T-cell (primary cell): Measurements from ENCODE around the gene GALNS. TPM values are rescaled to one million over a fixed set of nuclear protein-coding genes. Genes with fewer than 3 reads are reported as not detected.
A peak's percentile ranks its signal among the peaks of the same experiment; 100 is the strongest.

Experiments
- ATAC-seq, 4 experiments: fragments of 200-7000 bp in 3 of 4; fragments of 150-1000 bp in 1 of 4; cut with Tn5 transposase; replicated peaks in 1 of 4; 1 replicate in 3 of 4; 2 replicates in 1 of 4; pipeline ENCODE4 v1.10.0; 2021; ENCODE audit warnings: moderate library complexity in 3 of 4, mild to moderate bottlenecking in 2 of 4, moderate number of reproducible peaks in 1 of 4
- CTCF ChIA-PET, 2 donors: fragments of 300-600 bp; sonication (Branson Sonifier 250); formaldehyde crosslinking; loops; one replicate each; lab custom pipeline; 2022; ENCODE audit warnings: antibody characterized with exemption in 2 of 2; lab: Charles Lee
- POLR2A ChIA-PET, 2 donors: fragments of 300-600 bp; sonication (Branson Sonifier 250); formaldehyde crosslinking; loops; one replicate each; lab custom pipeline; 2022; ENCODE audit warnings: antibody characterized with exemption in 2 of 2; lab: Charles Lee
- DNase-seq, 35 experiments: peaks; one replicate each; pipeline versions ENCODE4 v3.0.0 to v3.0.0-alpha.2; 2013 to 2023
- H3K27ac ChIP-seq: one replicate; pipeline ENCODE4 v1.5.1; 2013; ENCODE audit warnings: low read length
- H3K27me3 ChIP-seq, 2 experiments: replicated peaks in 1 of 2; 1 replicate in 1 of 2; 2 replicates in 1 of 2; pipeline versions ENCODE4 v1.6.1 to v1.7.0; 2013; ENCODE audit warnings: low read length in 1 of 2, mixed read lengths in 1 of 2; ENCODE audit not compliant: control insufficient read depth in 2 of 2, insufficient read depth in 2 of 2; ENCODE audit errors: extremely low read depth in 1 of 2
- H3K36me3 ChIP-seq, 2 donors: 1 replicate in 1 of 2; 2 replicates in 1 of 2; pipeline versions ENCODE4 v1.6.1 to v1.7.0; 2013; ENCODE audit warnings: low read length in 1 of 2; ENCODE audit not compliant: control insufficient read depth in 2 of 2, insufficient read depth in 1 of 2; ENCODE audit errors: extremely low read depth in 1 of 2
- H3K4me1 ChIP-seq, 2 experiments: 1 replicate in 1 of 2; 2 replicates in 1 of 2; pipeline versions ENCODE4 v1.6.1 to v1.7.0; 2013; ENCODE audit warnings: low read length in 2 of 2, mixed read lengths in 1 of 2; ENCODE audit not compliant: insufficient read depth in 2 of 2, control insufficient read depth in 1 of 2; ENCODE audit errors: extremely low read depth in 1 of 2
- H3K4me3 ChIP-seq, 2 donors: 1 replicate in 1 of 2; 2 replicates in 1 of 2; pipeline versions ENCODE4 v1.5.1 to v1.7.0; 2013; ENCODE audit warnings: mild to moderate bottlenecking in 2 of 2, low read length in 1 of 2, moderate library complexity in 1 of 2; ENCODE audit not compliant: control insufficient read depth in 1 of 2; ENCODE audit errors: extremely low read depth in 1 of 2
- H3K9me3 ChIP-seq: 2 replicates; pipeline ENCODE4 v1.7.0; 2013
- H3K27ac Mint-ChIP-seq, 2 donors: one replicate each; pipeline ENCODE4 v1.8.0; 2020 to 2021; ENCODE audit warnings: mild to moderate bottlenecking in 2 of 2, mixed read lengths in 2 of 2
- H3K27me3 Mint-ChIP-seq, 2 donors: one replicate each; pipeline ENCODE4 v1.8.0; 2021 to 2022; ENCODE audit warnings: mixed read lengths in 2 of 2
- H3K36me3 Mint-ChIP-seq: one replicate; pipeline ENCODE4 v1.8.0; 2021; ENCODE audit warnings: mixed read lengths
- H3K4me1 Mint-ChIP-seq, 3 donors: one replicate each; pipeline ENCODE4 v1.8.0; 2020 to 2022; ENCODE audit warnings: mixed read lengths in 3 of 3, mild to moderate bottlenecking in 1 of 3
- H3K4me3 Mint-ChIP-seq, 3 donors: one replicate each; pipeline ENCODE4 v1.8.0; 2020 to 2022; ENCODE audit warnings: mild to moderate bottlenecking in 3 of 3, mixed read lengths in 3 of 3, moderate library complexity in 3 of 3
- H3K9me3 Mint-ChIP-seq, 3 donors: one replicate each; pipeline ENCODE4 v1.8.0; 2020 to 2022; ENCODE audit warnings: mixed read lengths in 3 of 3
- WGBS: methylation state at CpG from one replicate; pipeline ENCODE4 v1.1.5; 2013; ENCODE audit warnings: missing lambda C conversion rate; ENCODE audit not compliant: insufficient coverage; 5-methylcytosine and 5-hydroxymethylcytosine counted together
- total RNA-seq, 35 experiments: library from RNA in 6 of 35; stranded (reverse) in 6 of 35; fragments of 120-200 nt in 1 of 35; gene quantifications; one replicate each; pipeline versions ENCODE4 v1.2.1 to v1.2.4 and lab custom pipeline; 2013 to 2026

GALNS gene
- total RNA-seq, 5 donors from 2014 or later (not counting 1 experiment from before 2014, with no cell fraction given): 47.6 to 68.4 (median 58.4) TPM

DNA sequence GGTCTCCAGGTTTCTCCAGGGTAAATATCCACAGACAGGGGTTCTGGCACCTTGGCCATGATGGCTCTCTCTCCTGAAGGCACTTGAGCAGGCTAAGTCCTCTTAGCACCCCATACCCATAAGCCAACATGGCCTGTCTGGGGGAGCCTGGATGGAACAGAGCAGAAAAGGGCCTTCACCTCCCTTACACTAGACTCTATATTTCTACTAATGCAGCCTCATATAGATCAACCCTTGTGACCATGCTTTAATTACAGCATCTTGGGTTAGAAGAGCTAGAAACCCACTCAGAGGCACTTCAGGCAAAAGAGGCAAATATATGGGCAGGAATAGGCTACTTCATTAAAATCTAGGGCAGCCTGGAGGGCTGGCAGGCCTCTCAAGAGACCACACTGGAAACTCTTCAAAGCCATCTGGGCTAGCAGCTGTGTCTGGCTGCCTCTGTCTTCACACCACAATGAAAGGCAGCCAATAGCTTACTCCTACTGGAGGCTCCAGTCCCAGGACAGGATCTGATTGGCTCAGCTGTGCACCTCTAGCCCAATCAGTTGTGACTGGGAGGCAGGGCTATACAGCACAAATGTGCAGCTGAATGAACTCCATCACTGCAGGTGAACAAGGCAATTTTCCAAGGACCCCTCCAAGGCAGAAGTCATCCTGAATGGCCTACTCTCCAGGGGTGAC, 57.8 kb downstream of the GALNS start:
- POLR2A ChIA-PET: no interaction called here
- DNase-seq (no peak), ATAC-seq (no peak)
- no peaks in the 10 kb centered on the region for H3K36me3 ChIP-seq
- no peaks in the 10 kb centered on the region for H3K9me3 ChIP-seq
- Mint-ChIP-seq H3K4me3 (no peak overlapping the region), H3K36me3 (no peaks in the 10 kb centered on the region), H3K9me3 (no peaks in the 10 kb centered on the region), H3K27ac (peak overlapping the region in 1 of 2 donors; percentile 4), H3K4me1 (peaks cover 29 to 37% (median 34%) of the 10 kb centered on the region in 3 donors), H3K27me3 (no peaks in the 10 kb centered on the region)
- H3K4me1 ChIP-seq: peaks cover 14 to 61% of the 10 kb centered on the region in 2 experiments
- no peak overlapping the region for H3K27ac ChIP-seq
- CTCF ChIA-PET: no interaction called here
- no peaks in the 10 kb centered on the region for H3K27me3 ChIP-seq
- H3K4me3 ChIP-seq: no peak overlapping the region

DNA sequence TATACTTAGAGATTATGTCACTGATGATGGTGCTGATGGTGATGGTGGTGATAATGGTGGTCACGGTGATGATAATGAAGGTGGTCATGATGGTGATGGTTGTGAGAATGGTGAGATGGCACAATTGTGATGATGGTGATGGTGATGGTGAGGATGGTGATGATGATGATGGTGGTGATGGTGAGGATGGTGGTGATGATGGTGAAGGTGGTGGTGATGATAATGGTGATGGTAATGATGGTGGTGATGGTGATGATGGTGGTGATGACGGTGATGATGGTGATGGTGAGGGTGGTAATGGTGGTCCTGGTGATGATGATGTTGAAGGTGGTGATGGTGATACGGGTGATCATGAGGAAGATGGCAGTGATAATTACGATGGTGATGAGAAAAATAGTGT, 58.7 kb downstream of the GALNS start:
- ATAC-seq (no peak), DNase-seq (no peak)
- Histone ChIP-seq H3K27me3 (no peaks in the 10 kb centered on the region), H3K27ac (no peak overlapping the region), H3K36me3 (no peaks in the 10 kb centered on the region), H3K4me3 (no peak overlapping the region), H3K9me3 (no peaks in the 10 kb centered on the region), H3K4me1 (peaks cover 19 to 67% of the 10 kb centered on the region in 2 experiments)
- ChIA-PET CTCF (interaction anchor here in 1 of 2 donors (0.6 kb wide), 1 partner anchor 15 kb away, joined by 3 read pairs; no protein-coding TSS in a partner anchor), POLR2A (interaction anchor here in 1 of 2 donors (0.6 kb wide), 1 partner anchor 60 kb away, joined by 3 read pairs; no protein-coding TSS in a partner anchor)
- Mint-ChIP-seq H3K36me3 (no peaks in the 10 kb centered on the region), H3K4me3 (no peak overlapping the region), H3K4me1 (peaks cover 32 to 45% (median 42%) of the 10 kb centered on the region in 3 donors), H3K27me3 (no peaks in the 10 kb centered on the region), H3K27ac (no peak overlapping the region), H3K9me3 (no peaks in the 10 kb centered on the region)
- 86% methylated on average over 3 of the region's 4 CpGs for WGBS

GRCh38 chr16:88796278-88796677, 60.5 kb downstream of the GALNS start:
- H3K27me3 Mint-ChIP-seq: no peaks in the 10 kb centered on the region
- H3K4me3 Mint-ChIP-seq: no peak overlapping the region
- H3K4me1 ChIP-seq: peaks cover 36 to 68% of the 10 kb centered on the region in 2 experiments
- WGBS: 87% methylated on average over 3 of the region's 4 CpGs
- ChIA-PET CTCF (no interaction called here), POLR2A (interaction anchor here in 1 of 2 donors (0.6 kb wide), 1 partner anchor 176 kb away, joined by 3 read pairs; no protein-coding TSS in a partner anchor)
- H3K36me3 Mint-ChIP-seq: no peaks in the 10 kb centered on the region
- H3K27me3 ChIP-seq: no peaks in the 10 kb centered on the region
- no peaks in the 10 kb centered on the region for H3K36me3 ChIP-seq
- H3K4me1 Mint-ChIP-seq: peaks cover 39 to 55% (median 54%) of the 10 kb centered on the region in 3 donors
- H3K9me3 Mint-ChIP-seq: no peaks in the 10 kb centered on the region
- H3K4me3 ChIP-seq: no peak overlapping the region
- ATAC-seq (no peak), DNase-seq (no peak)
- no peaks in the 10 kb centered on the region for H3K9me3 ChIP-seq
- peak overlapping the region in 1 of 2 donors; percentile 74 for H3K27ac Mint-ChIP-seq
- peak overlapping the region; percentile 37 for H3K27ac ChIP-seq

GRCh38 chr16:88793251-88793954, 63.3 kb downstream of the GALNS start:
- peaks cover 43 to 58% (median 57%) of the 10 kb centered on the region in 3 donors for H3K4me1 Mint-ChIP-seq
- Histone ChIP-seq H3K4me1 (peaks cover 46 to 79% of the 10 kb centered on the region in 2 experiments), H3K9me3 (no peaks in the 10 kb centered on the region), H3K4me3 (peak overlapping the region; percentile 3 to 29), H3K36me3 (no peaks in the 10 kb centered on the region), H3K27ac (peak overlapping the region; percentile 68), H3K27me3 (no peaks in the 10 kb centered on the region)
- H3K36me3 Mint-ChIP-seq: no peaks in the 10 kb centered on the region
- 47% methylated on average over 28 of the region's 35 CpGs for WGBS
- peak overlapping the region in 2 of 3 donors; percentile 21 to 71 for H3K4me3 Mint-ChIP-seq
- ATAC-seq (peak in 1 of 4 experiments; percentile 17), DNase-seq (no peak)
- peak overlapping the region; percentile 84 for H3K27ac Mint-ChIP-seq
- no peaks in the 10 kb centered on the region for H3K27me3 Mint-ChIP-seq
- CTCF ChIA-PET: interaction anchor here in 1 of 2 donors (1.1 kb wide), 1 partner anchor 10 kb away, joined by 5 read pairs; no protein-coding TSS in a partner anchor
- H3K9me3 Mint-ChIP-seq: no peaks in the 10 kb centered on the region
- POLR2A ChIA-PET: no interaction called here

DNA sequence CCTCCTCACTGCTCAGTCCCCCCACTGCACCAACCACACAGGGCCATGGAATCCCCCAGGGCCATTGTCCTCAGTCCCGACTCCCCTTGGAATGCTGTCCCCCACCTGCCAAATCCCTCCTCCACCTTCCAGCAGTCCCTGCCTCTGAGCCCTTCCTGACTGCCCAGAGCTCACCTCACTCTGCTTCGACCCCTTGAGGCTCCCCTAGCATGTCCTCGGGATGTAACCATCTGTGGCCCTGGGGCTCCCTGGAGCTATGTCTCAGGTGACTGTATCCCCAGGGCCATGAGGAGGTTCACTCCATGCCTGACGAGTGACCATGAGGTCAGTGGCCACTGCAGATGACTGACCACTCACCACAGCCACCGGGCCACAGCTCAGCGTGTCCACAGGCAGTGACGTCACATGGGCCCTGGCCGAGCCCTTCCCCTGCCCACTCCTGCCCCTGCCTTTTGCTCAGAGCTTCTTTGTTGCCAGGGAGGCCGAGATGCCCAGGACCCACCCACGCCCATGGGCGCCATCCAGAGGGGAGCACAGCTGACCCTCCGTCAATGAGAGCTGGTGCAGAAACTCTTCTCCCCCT, 64.0 kb downstream of the GALNS start:
- no peaks in the 10 kb centered on the region for H3K36me3 Mint-ChIP-seq
- Histone ChIP-seq H3K4me1 (peaks cover 46 to 79% of the 10 kb centered on the region in 2 experiments), H3K27me3 (no peaks in the 10 kb centered on the region), H3K9me3 (no peaks in the 10 kb centered on the region), H3K27ac (peak overlapping the region; percentile 68), H3K36me3 (no peaks in the 10 kb centered on the region), H3K4me3 (peak overlapping the region in 1 of 2 donors; percentile 29)
- peaks cover 43 to 59% (median 57%) of the 10 kb centered on the region in 3 donors for H3K4me1 Mint-ChIP-seq
- POLR2A ChIA-PET: interaction anchor here in 1 of 2 donors (0.6 kb wide), 1 partner anchor 423 kb away, joined by 3 read pairs; no protein-coding TSS in a partner anchor
- no peak for DNase-seq
- CTCF ChIA-PET: interaction anchor here in 1 of 2 donors (0.6 kb wide), 2 partner anchors 38 to 55 kb away, joined by 3 to 4 read pairs; no protein-coding TSS in a partner anchor
- peak overlapping the region; percentile 84 for H3K27ac Mint-ChIP-seq
- no peak for ATAC-seq
- H3K4me3 Mint-ChIP-seq: peak overlapping the region in 1 of 3 donors; percentile 71
- H3K9me3 Mint-ChIP-seq: no peaks in the 10 kb centered on the region
- no peaks in the 10 kb centered on the region for H3K27me3 Mint-ChIP-seq
- WGBS: 90% methylated on average over 11 of the region's 12 CpGs

DNA sequence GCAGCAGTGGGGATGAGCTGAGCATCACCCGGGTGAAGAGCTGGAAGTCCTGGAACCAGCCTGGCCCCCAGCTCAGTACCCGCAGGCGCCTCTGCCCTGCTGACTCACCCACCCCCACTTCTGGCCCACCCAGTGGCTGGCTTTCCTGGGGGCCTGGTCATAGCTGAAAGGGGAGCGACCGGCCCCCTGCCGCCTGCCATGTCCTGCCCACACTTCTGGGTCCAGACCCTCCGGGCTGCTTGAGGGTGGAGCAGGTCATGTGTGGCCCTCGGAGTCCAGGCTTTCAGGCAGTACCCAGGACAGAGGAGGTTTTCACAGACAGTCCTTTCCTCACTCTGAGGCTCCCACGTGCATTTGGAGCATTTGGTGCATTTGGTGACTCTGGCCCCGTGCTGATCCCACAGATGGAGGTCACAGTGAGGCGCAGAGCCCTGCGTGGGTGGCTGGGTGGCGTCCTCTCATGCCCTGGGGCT, 64.6 kb downstream of the GALNS start:
- Histone ChIP-seq H3K4me1 (peaks cover 46 to 79% of the 10 kb centered on the region in 2 experiments), H3K27me3 (no peaks in the 10 kb centered on the region), H3K36me3 (no peaks in the 10 kb centered on the region), H3K9me3 (no peaks in the 10 kb centered on the region), H3K27ac (peak overlapping the region; percentile 68), H3K4me3 (no peak overlapping the region)
- POLR2A ChIA-PET: interaction anchor here in 1 of 2 donors (0.6 kb wide), 1 partner anchor 424 kb away, joined by 3 read pairs; no protein-coding TSS in a partner anchor
- CTCF ChIA-PET: interaction anchor here (0.5 to 0.6 kb wide), 3 partner anchors 38 to 54 kb away, joined by 3 to 4 read pairs (median 4); no protein-coding TSS in a partner anchor
- Mint-ChIP-seq H3K27me3 (no peaks in the 10 kb centered on the region), H3K4me3 (peak overlapping the region in 1 of 3 donors; percentile 63), H3K27ac (peak overlapping the region; percentile 84), H3K4me1 (peaks cover 43 to 59% (median 57%) of the 10 kb centered on the region in 3 donors), H3K36me3 (no peaks in the 10 kb centered on the region), H3K9me3 (no peaks in the 10 kb centered on the region)
- DNase-seq (no peak), ATAC-seq (no peak)
- WGBS: 76% methylated on average over 7 of the region's 13 CpGs
